ENCODE results near the gene BLTP2.

DNA sequence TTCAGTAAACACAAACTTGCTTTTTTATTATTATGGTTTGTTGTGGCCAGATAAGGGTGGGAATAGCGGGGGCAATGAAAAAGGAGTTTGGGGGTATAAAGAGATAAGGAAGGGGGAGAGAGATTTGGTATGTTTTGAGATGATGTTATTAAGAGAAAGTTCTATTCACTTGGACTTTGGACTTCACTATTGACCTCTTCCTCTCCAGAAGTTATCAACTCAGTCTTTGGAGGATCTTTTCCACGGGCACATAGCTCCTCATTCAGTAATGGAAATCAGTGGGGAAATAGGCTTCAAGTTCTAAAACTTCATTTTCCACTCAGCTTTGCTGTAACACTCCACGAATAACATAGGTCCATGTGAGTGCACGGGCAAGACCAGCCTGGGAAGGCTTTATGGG, 43.5 kb upstream of the BLTP2 start:
- no peak for TF ChIP-seq EZH2phosphoT487 (IDR thresholded peaks at IDR 0.05; ENCODE audit: low read depth, severe bottlenecking, unreplicated experiment)
- TF ChIP-seq, protein P1, sequence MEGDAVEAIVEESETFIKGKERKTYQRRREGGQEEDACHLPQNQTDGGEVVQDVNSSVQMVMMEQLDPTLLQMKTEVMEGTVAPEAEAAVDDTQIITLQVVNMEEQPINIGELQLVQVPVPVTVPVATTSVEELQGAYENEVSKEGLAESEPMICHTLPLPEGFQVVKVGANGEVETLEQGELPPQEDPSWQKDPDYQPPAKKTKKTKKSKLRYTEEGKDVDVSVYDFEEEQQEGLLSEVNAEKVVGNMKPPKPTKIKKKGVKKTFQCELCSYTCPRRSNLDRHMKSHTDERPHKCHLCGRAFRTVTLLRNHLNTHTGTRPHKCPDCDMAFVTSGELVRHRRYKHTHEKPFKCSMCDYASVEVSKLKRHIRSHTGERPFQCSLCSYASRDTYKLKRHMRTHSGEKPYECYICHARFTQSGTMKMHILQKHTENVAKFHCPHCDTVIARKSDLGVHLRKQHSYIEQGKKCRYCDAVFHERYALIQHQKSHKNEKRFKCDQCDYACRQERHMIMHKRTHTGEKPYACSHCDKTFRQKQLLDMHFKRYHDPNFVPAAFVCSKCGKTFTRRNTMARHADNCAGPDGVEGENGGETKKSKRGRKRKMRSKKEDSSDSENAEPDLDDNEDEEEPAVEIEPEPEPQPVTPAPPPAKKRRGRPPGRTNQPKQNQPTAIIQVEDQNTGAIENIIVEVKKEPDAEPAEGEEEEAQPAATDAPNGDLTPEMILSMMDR (IDR thresholded peaks at IDR 0.05; ENCODE audit: poor library complexity), result no peak
